HCT116 (cell line): ENCODE measurements around the gene KRT1.

ENCODE experiments used
- CEBPB ChIP-seq: IDR thresholded peaks from 2 replicates; pipeline ENCODE4 v1.6.1; 2012; ENCODE audit warnings: low read depth
- CTCF ChIP-seq, 3 experiments: fragments of 200-600 bp in 1 of 3; sonication (generic) in 1 of 3; IDR thresholded peaks in 2 of 3; conservative IDR thresholded peaks in 1 of 3; 2 replicates each; pipeline ENCODE4 v1.5.1; 2012 to 2017; ENCODE audit warnings: low read depth in 2 of 3, low read length in 2 of 3, antibody characterized with exemption in 1 of 3, borderline replicate concordance in 1 of 3, control low read depth in 1 of 3, mild to moderate bottlenecking in 1 of 3, mixed read lengths in 1 of 3, mixed run types in 1 of 3, moderate library complexity in 1 of 3; ENCODE audit not compliant: insufficient read depth in 1 of 3
- EZH2 ChIP-seq: fragments of 200-600 bp; sonication (generic); IDR thresholded peaks from 2 replicates; pipeline ENCODE4 v1.6.1; 2017; ENCODE audit warnings: antibody characterized with exemption, mixed run types
- EZH2phosphoT487 ChIP-seq: fragments of 200-600 bp; IDR thresholded peaks from 2 replicates; pipeline ENCODE4 v1.6.1; 2018; ENCODE audit warnings: antibody characterized with exemption, borderline replicate concordance
- JUND ChIP-seq: IDR thresholded peaks from 2 replicates; pipeline ENCODE4 v1.6.1; 2012
- MAX ChIP-seq: IDR thresholded peaks from 2 replicates; pipeline ENCODE4 v1.6.1; 2012
- POLR2A ChIP-seq: IDR thresholded peaks from 2 replicates; pipeline ENCODE4 v1.7.0; 2011; ENCODE audit warnings: borderline replicate concordance; ENCODE audit not compliant: insufficient read depth, insufficient read length; ENCODE audit errors: extremely low read depth
- POLR2AphosphoS5 ChIP-seq: IDR thresholded peaks from 2 replicates; pipeline ENCODE4 v1.6.1; 2011; ENCODE audit warnings: mild to moderate bottlenecking, low read depth, low read length, moderate library complexity
- YY1 ChIP-seq: IDR thresholded peaks from 2 replicates; pipeline ENCODE4 v1.6.1; 2011; ENCODE audit warnings: low read length, low read depth, moderate library complexity, mild to moderate bottlenecking; ENCODE audit not compliant: insufficient replicate concordance; ENCODE audit errors: extremely low read depth
- ZFX ChIP-seq: fragments of 450-650 bp; IDR thresholded peaks from 2 replicates; pipeline ENCODE4 v1.6.1; 2017

GRCh38 chr12:52662093-52662917 lies 17.9 kb downstream of the KRT1 start:
- no peak for TF ChIP-seq CTCF (IDR thresholded peaks at IDR 0.05 in 2 of 3, conservative IDR thresholded peaks at IDR 0.05 in 1 of 3; ENCODE audit: borderline replicate concordance in 1 of 3, insufficient read depth in 1 of 3, low read depth in 2 of 3, low read length in 2 of 3)
- TF ChIP-seq ZFX: no peak
- no peak for TF ChIP-seq YY1
- no peak for TF ChIP-seq MAX
- no peak for TF ChIP-seq POLR2A
- TF ChIP-seq CEBPB: no peak
- TF ChIP-seq EZH2: no peak
- no peak for TF ChIP-seq POLR2AphosphoS5
- no peak for TF ChIP-seq JUND
- no peak for TF ChIP-seq EZH2phosphoT487
